SK-N-SH treated with all-trans-retinoic acid at 6 μM for 48 hours (cell line): Measurements from ENCODE around the gene CD177.

Experiments used
- ARNTL ChIP-seq: fragments of 450-650 bp; formaldehyde crosslinking; IDR thresholded peaks from 2 replicates; pipeline ENCODE4 v1.5.0; 2020; ENCODE audit warnings: low read depth, mild to moderate bottlenecking, moderate library complexity, borderline replicate concordance
- OSR1 ChIP-seq: fragments of 250-450 bp; sonication (Bioruptor Pico); IDR thresholded peaks from 2 replicates; pipeline ENCODE4 v1.8.0; 2022; ENCODE audit warnings: moderate library complexity, mild to moderate bottlenecking, inconsistent platforms
- PATZ1 ChIP-seq: fragments of 250-450 bp; sonication (Bioruptor Pico); IDR thresholded peaks from 2 replicates; pipeline ENCODE4 v1.8.0; 2020; ENCODE audit warnings: mild to moderate bottlenecking, moderate library complexity, borderline replicate concordance
- PPARA ChIP-seq: fragments of 250-450 bp; sonication (Bioruptor Pico); IDR thresholded peaks from 2 replicates; pipeline ENCODE4 v1.5.0; 2020; ENCODE audit warnings: mild to moderate bottlenecking, borderline replicate concordance
- RARB ChIP-seq: fragments of 250-450 bp; sonication (Bioruptor Pico); IDR thresholded peaks from 2 replicates; pipeline ENCODE4 v1.8.0; 2021; ENCODE audit warnings: mild to moderate bottlenecking, moderate library complexity
- TSHZ2 ChIP-seq: fragments of 250-450 bp; sonication (Bioruptor Pico); IDR thresholded peaks from 2 replicates; pipeline ENCODE4 v1.5.0; 2020; ENCODE audit warnings: mild to moderate bottlenecking, moderate library complexity
- ZFP3 ChIP-seq: fragments of 250-450 bp; sonication (Bioruptor Pico); IDR thresholded peaks from 2 replicates; pipeline ENCODE4 v1.5.0; 2020; ENCODE audit warnings: mild to moderate bottlenecking, moderate library complexity
- ZNF565 ChIP-seq: fragments of 450-650 bp; formaldehyde crosslinking; conservative IDR thresholded peaks from 2 replicates; pipeline ENCODE4 v1.5.0; 2020; ENCODE audit warnings: low read depth, mild to moderate bottlenecking, moderate library complexity
- TF ChIP-seq, protein P1 (sequence below): fragments of 250-450 bp; sonication (Bioruptor Pico); IDR thresholded peaks from 2 replicates; pipeline ENCODE4 v1.5.1; 2020; ENCODE audit warnings: low read depth, mild to moderate bottlenecking, moderate library complexity

DNA sequence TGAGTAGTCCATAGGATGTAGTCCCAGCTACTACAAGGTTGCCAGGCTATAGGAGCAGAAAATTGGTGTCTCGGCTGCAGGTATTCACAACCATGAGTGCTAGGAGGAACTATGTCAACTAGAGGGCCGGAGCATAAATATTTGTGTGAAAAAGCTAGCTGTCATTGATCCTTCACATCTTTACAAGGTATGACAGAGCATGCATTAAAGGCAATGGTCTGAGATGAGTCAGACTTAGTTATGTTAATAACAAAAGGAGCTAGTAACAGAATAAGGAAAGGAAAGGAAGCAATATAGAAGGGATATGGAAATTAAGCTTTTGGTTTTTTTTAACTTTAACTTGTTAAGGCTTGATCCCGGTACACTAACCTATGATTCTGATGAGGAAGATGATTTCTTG is 43.3 kb upstream of the CD177 start:
- TF ChIP-seq ARNTL (CRISPR knock-in tag) (no peak), PPARA (CRISPR knock-in tag) (no peak), TSHZ2 (no peak), PATZ1 (CRISPR knock-in tag) (no peak), ZNF565 (CRISPR knock-in tag) (no peak), ZFP3 (CRISPR knock-in tag) (no peak), RARB (CRISPR knock-in tag) (no peak), OSR1 (CRISPR knock-in tag) (no peak)
- TF ChIP-seq, protein P1, sequence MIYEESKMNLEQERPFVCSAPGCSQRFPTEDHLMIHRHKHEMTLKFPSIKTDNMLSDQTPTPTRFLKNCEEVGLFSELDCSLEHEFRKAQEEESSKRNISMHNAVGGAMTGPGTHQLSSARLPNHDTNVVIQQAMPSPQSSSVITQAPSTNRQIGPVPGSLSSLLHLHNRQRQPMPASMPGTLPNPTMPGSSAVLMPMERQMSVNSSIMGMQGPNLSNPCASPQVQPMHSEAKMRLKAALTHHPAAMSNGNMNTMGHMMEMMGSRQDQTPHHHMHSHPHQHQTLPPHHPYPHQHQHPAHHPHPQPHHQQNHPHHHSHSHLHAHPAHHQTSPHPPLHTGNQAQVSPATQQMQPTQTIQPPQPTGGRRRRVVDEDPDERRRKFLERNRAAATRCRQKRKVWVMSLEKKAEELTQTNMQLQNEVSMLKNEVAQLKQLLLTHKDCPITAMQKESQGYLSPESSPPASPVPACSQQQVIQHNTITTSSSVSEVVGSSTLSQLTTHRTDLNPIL (CRISPR knock-in tag), result no peak
